Caco-2 (cell line): ENCODE measurements around the gene TPM2. TPM values are rescaled to one million over a fixed set of nuclear protein-coding genes. Genes with fewer than 3 reads are reported as not detected.

Source experiments
- BruUV-seq: library from RNA; stranded (reverse); fragments of 400-500 nt; replicated peaks from 2 replicates; lab custom pipeline; 2021; lab: Mats Ljungman, UMichigan
- CTCF ChIA-PET: fragments of 300-600 bp; sonication (Branson Sonifier 250); formaldehyde crosslinking; loops from one replicate; lab custom pipeline; 2022; ENCODE audit warnings: antibody characterized with exemption; lab: Charles Lee
- POLR2A ChIA-PET: fragments of 300-600 bp; sonication (Branson Sonifier 250); formaldehyde crosslinking; loops from one replicate; lab custom pipeline; 2022; ENCODE audit warnings: antibody characterized with exemption; lab: Charles Lee
- DNase-seq, 2 experiments: peaks; one replicate each; pipeline versions ENCODE4 v3.0.0 to v3.0.0-alpha.2; 2020 to 2022
- H3K27me3 ChIP-seq: replicated peaks from 2 replicates; pipeline ENCODE4 v1.6.0; 2011; ENCODE audit warnings: low read length; ENCODE audit not compliant: control insufficient read depth, insufficient read depth
- H3K36me3 ChIP-seq: 2 replicates; pipeline ENCODE4 v1.5.1; 2011; ENCODE audit warnings: low read length; ENCODE audit not compliant: control insufficient read depth, insufficient read depth
- H3K4me1 ChIP-seq: fragments of 250-450 bp; sonication (Bioruptor Pico); 2 replicates; pipeline ENCODE4 v1.5.1; 2020; ENCODE audit warnings: mild to moderate bottlenecking
- H3K4me3 ChIP-seq: 2 replicates; pipeline ENCODE4 v1.5.1; 2011; ENCODE audit warnings: low read depth, mild to moderate bottlenecking, control low read depth, low read length
- H3K9me3 ChIP-seq: fragments of 250-450 bp; sonication (Bioruptor Pico); 2 replicates; pipeline ENCODE4 v1.5.1; 2020; ENCODE audit warnings: mild to moderate bottlenecking, moderate library complexity
- H3K27ac Mint-ChIP-seq: one replicate; pipeline ENCODE4 v1.8.0; 2022; ENCODE audit warnings: mixed read lengths; ENCODE audit not compliant: unreplicated experiment
- H3K27me3 Mint-ChIP-seq: one replicate; pipeline ENCODE4 v1.8.0; 2022; ENCODE audit warnings: mixed read lengths; ENCODE audit not compliant: insufficient read depth, unreplicated experiment
- H3K36me3 Mint-ChIP-seq: one replicate; pipeline ENCODE4 v1.8.0; 2022; ENCODE audit warnings: mild to moderate bottlenecking, mixed read lengths; ENCODE audit not compliant: insufficient read depth, unreplicated experiment
- H3K4me1 Mint-ChIP-seq: one replicate; pipeline ENCODE4 v1.8.0; 2022; ENCODE audit warnings: low read depth, mixed read lengths; ENCODE audit not compliant: unreplicated experiment
- H3K4me3 Mint-ChIP-seq: one replicate; pipeline ENCODE4 v1.8.0; 2022; ENCODE audit warnings: mild to moderate bottlenecking, moderate library complexity, mixed read lengths; ENCODE audit not compliant: unreplicated experiment
- H3K9me3 Mint-ChIP-seq: one replicate; pipeline ENCODE4 v1.8.0; 2022; ENCODE audit warnings: mixed read lengths; ENCODE audit not compliant: unreplicated experiment
- intact Hi-C: fragments of 100-400 bp; cut with micrococcal nuclease; formaldehyde crosslinking; loops from one replicate; pipeline ENCODE4 v1.10.0; 2022; ENCODE audit not compliant: unreplicated experiment
- total RNA-seq: library from RNA; stranded (reverse); gene quantifications from 2 replicates; pipeline ENCODE4 v1.2.3, GENCODE V29; 2022
- TF ChIP-seq, protein P1 (sequence below), 2 experiments: fragments of 200-600 bp in 1 of 2; IDR thresholded peaks; 1 replicate in 1 of 2; 2 replicates in 1 of 2; pipeline versions ENCODE4 v1.5.1 to v1.8.0; 2011 to 2022; ENCODE audit warnings: antibody characterized with exemption in 1 of 2, control low read depth in 1 of 2, inconsistent platforms in 1 of 2, low read depth in 1 of 2, low read length in 1 of 2, mild to moderate bottlenecking in 1 of 2, moderate library complexity in 1 of 2; ENCODE audit not compliant: insufficient read depth in 1 of 2, severe bottlenecking in 1 of 2, unreplicated experiment in 1 of 2

Gene TPM2
- total RNA-seq, 1 experiment from 2014 or later = 21.8 TPM

DNA sequence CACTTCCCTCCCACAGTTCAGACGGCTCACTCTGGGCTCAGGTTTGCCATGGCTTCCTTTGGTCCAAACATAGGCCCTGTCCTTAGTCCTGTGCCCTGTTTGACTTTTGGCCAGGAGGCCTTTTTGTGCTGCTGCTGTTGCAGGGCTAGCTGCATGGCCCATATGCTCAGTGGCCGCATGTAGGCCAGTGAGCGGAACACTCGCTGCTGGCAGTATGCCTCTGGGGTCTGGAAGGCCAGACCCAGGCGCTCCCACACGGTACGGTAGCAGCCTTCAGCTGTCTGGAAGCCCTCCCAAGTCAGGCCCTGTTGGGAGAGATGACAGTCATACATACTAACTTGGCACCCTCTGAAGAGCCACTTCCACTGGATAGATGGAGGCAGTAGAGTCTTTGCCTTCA, 47.4 kb upstream of the TPM2 start:
- POLR2A ChIA-PET = interaction anchor here (1.3 kb wide), 1 partner anchor 12 kb away, joined by 6 read pairs; the partner anchor contains the start of genes GBA2 and RGP1
- intact Hi-C loops = loop anchor here (10.0 kb wide), 2 partner anchors 252 to 622 kb away; partner anchors contain the start of gene ATOSB
- DNase-seq = no peak
- no peaks in the 10 kb centered on the region for H3K9me3 ChIP-seq
- H3K4me1 Mint-ChIP-seq = no peaks in the 10 kb centered on the region
- no peak overlapping the region for H3K4me3 Mint-ChIP-seq
- H3K36me3 ChIP-seq = peaks cover 4% of the 10 kb centered on the region
- no peak overlapping the region for H3K4me3 ChIP-seq
- H3K4me1 ChIP-seq = peaks cover 6% of the 10 kb centered on the region; the same call in 1 of the 2 replicates
- TF ChIP-seq, protein P1, sequence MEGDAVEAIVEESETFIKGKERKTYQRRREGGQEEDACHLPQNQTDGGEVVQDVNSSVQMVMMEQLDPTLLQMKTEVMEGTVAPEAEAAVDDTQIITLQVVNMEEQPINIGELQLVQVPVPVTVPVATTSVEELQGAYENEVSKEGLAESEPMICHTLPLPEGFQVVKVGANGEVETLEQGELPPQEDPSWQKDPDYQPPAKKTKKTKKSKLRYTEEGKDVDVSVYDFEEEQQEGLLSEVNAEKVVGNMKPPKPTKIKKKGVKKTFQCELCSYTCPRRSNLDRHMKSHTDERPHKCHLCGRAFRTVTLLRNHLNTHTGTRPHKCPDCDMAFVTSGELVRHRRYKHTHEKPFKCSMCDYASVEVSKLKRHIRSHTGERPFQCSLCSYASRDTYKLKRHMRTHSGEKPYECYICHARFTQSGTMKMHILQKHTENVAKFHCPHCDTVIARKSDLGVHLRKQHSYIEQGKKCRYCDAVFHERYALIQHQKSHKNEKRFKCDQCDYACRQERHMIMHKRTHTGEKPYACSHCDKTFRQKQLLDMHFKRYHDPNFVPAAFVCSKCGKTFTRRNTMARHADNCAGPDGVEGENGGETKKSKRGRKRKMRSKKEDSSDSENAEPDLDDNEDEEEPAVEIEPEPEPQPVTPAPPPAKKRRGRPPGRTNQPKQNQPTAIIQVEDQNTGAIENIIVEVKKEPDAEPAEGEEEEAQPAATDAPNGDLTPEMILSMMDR (IDR thresholded peaks at IDR 0.05; ENCODE audit: insufficient read depth in 1 of 2, low read depth in 1 of 2, low read length in 1 of 2, severe bottlenecking in 1 of 2, unreplicated experiment in 1 of 2) = no peak
- no TSS peak for BruUV-seq
- no peaks in the 10 kb centered on the region for H3K27me3 Mint-ChIP-seq
- no peaks in the 10 kb centered on the region for H3K27me3 ChIP-seq
- no peaks in the 10 kb centered on the region for H3K9me3 Mint-ChIP-seq
- H3K27ac Mint-ChIP-seq = no peak overlapping the region
- H3K36me3 Mint-ChIP-seq = peaks cover 91% of the 10 kb centered on the region
- CTCF ChIA-PET = interaction anchor here (2.5 kb wide), 1 partner anchor 11 kb away, joined by 7 read pairs; no protein-coding TSS in a partner anchor

DNA sequence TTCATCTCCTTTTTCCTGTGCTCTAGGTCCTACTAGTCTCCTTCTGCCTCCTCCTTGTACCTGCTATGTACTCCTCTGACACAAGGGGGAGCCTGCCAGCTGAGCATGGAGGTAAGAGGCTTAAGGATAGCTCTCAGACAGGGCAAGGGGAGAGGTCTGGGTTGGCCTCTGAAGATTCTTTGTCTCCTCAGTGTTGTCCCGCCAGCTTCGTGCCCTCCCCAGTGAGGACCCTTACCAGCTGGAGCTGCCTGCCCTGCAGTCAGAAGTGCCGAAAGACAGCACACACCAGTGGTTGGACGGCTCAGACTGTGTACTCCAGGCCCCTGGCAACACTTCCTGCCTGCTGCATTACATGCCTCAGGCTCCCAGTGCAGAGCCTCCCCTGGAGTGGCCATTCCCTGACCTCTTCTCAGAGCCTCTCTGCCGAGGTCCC, 46.5 kb upstream of the TPM2 start:
- no peak overlapping the region for H3K4me3 Mint-ChIP-seq
- H3K27ac Mint-ChIP-seq = no peak overlapping the region
- POLR2A ChIA-PET = interaction anchor here (0.5 to 1.2 kb wide), 3 partner anchors 9 to 78 kb away, joined by 3 to 16 read pairs (median 11); partner anchors contain the start of genes CCDC107, GBA2, RGP1 and RMRP

DNA sequence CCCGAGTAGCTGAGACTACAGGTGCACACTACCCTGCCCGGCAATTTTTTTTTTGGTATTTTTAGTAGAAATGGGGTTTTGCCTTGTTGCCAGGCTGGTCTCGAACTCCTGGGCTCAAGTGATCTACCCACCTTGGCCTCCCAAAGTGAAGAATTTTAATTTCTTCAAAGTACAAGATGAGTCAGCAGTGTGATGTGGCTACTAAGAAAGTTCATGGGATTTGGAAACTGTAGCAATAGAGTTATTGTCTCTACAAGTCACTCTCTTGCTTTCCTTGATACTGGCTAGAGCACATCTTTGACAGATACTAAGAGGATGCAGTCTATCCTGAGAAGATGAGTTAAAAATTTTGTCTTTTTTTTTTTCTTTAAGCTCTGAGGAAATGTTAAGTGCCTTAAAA, 44.4 kb upstream of the TPM2 start:
- Histone ChIP-seq H3K4me1 (peaks cover 27% of the 10 kb centered on the region), H3K27me3 (no peaks in the 10 kb centered on the region), H3K4me3 (no peak overlapping the region), H3K9me3 (no peaks in the 10 kb centered on the region), H3K36me3 (peaks cover 1% of the 10 kb centered on the region)
- BruUV-seq = no TSS peak
- peaks cover 66% of the 10 kb centered on the region for H3K36me3 Mint-ChIP-seq
- H3K27ac Mint-ChIP-seq = no peak overlapping the region
- no peaks in the 10 kb centered on the region for H3K4me1 Mint-ChIP-seq
- no peaks in the 10 kb centered on the region for H3K27me3 Mint-ChIP-seq
- ChIA-PET POLR2A (interaction anchor here (0.6 kb wide), 1 partner anchor 16 kb away, joined by 3 read pairs; no protein-coding TSS in a partner anchor), CTCF (no interaction called here)
- intact Hi-C loops = loop anchor here (10.0 kb wide), 2 partner anchors 249 to 619 kb away; partner anchors contain the start of gene ATOSB
- no peaks in the 10 kb centered on the region for H3K9me3 Mint-ChIP-seq
- H3K4me3 Mint-ChIP-seq = no peak overlapping the region
- DNase-seq = no peak
- TF ChIP-seq, protein P1 (IDR thresholded peaks at IDR 0.05; ENCODE audit: insufficient read depth in 1 of 2, low read depth in 1 of 2, low read length in 1 of 2, severe bottlenecking in 1 of 2, unreplicated experiment in 1 of 2) = no peak

More for the DNA sequence above, 46.5 kb upstream of the TPM2 start:
- no TSS peak for BruUV-seq
- peak; percentile 85 to 88 for DNase-seq
- H3K4me1 ChIP-seq = peaks cover 6% of the 10 kb centered on the region; the same call in 1 of the 2 replicates
- CTCF ChIA-PET = interaction anchor here (0.9 to 1.6 kb wide), 10 partner anchors 9 to 90 kb away, joined by 3 to 21 read pairs (median 4); partner anchors contain the start of genes GBA2, HINT2, MSMP and RGP1
- H3K36me3 ChIP-seq = no peaks in the 10 kb centered on the region; the same call in 1 of the 2 replicates
- H3K27me3 Mint-ChIP-seq = no peaks in the 10 kb centered on the region
- TF ChIP-seq, protein P1 (IDR thresholded peaks at IDR 0.05; ENCODE audit: insufficient read depth in 1 of 2, low read depth in 1 of 2, low read length in 1 of 2, severe bottlenecking in 1 of 2, unreplicated experiment in 1 of 2) = peak; percentile 79 to 94
- no peaks in the 10 kb centered on the region for H3K27me3 ChIP-seq
- no peak overlapping the region for H3K4me3 ChIP-seq
- H3K9me3 Mint-ChIP-seq = no peaks in the 10 kb centered on the region
- H3K36me3 Mint-ChIP-seq = peaks cover 85% of the 10 kb centered on the region
- no peaks in the 10 kb centered on the region for H3K9me3 ChIP-seq
- intact Hi-C loops = loop anchor here (1.0 to 10.0 kb wide), 5 partner anchors 10 to 621 kb away; partner anchors contain the start of gene ATOSB
- H3K4me1 Mint-ChIP-seq = no peaks in the 10 kb centered on the region
